Endometrial microvascular endothelial cells (primary cell): ENCODE data around the gene PIGQ. TPM values are rescaled to one million over a fixed set of nuclear protein-coding genes. Genes with fewer than 3 reads are reported as not detected.

Experiments
- in situ Hi-C: cut with HindIII; loops from 2 replicates; pipeline ENCODE4 v1.10.0; 2017; ENCODE audit warnings: low sequenced_read_pairs, low pct_unique_long_range_greater_than_20kb; ENCODE audit errors: inconsistent ontology term
- total RNA-seq: library from RNA; depleted of rRNA; stranded (reverse); fragments of >200 nt; gene quantifications from one replicate; pipeline ENCODE4 v1.2.3, GENCODE V29; 2015; ENCODE audit errors: inconsistent ontology term

The PIGQ gene
- total RNA-seq, 1 donor from 2014 or later, result 29.1 TPM

GRCh38 chr16:580141-580945, 10.6 kb downstream of the PIGQ start:
- in situ Hi-C loops, result no loop called here

- in situ Hi-C loops, result no loop called here
Measured at GRCh38 chr16:580946-581498, 11.3 kb downstream of the PIGQ start.

- in situ Hi-C loops, result no loop called here
Measured at GRCh38 chr16:582218-582613, 12.4 kb downstream of the PIGQ start.

- in situ Hi-C loops, result no loop called here
Measured at GRCh38 chr16:582614-583331, 13.0 kb downstream of the PIGQ start.

- in situ Hi-C loops, result no loop called here
Measured at GRCh38 chr16:583470-583814, 13.7 kb downstream of the PIGQ start.

GRCh38 chr16:583815-584591, 14.2 kb downstream of the PIGQ start:
- in situ Hi-C loops, result no loop called here

- in situ Hi-C loops, result no loop called here
Measured at GRCh38 chr16:585351-585750, 15.6 kb downstream of the PIGQ start.

GRCh38 chr16:586047-586644, 16.4 kb downstream of the PIGQ start:
- in situ Hi-C loops, result no loop called here

- in situ Hi-C loops, result no loop called here
Measured at GRCh38 chr16:586645-587590, 17.1 kb downstream of the PIGQ start.

- in situ Hi-C loops, result no loop called here
Measured at GRCh38 chr16:588639-588888, 18.8 kb downstream of the PIGQ start.

- in situ Hi-C loops, result no loop called here
Measured at GRCh38 chr16:588889-589657, 19.3 kb downstream of the PIGQ start.

- in situ Hi-C loops, result no loop called here
Measured at GRCh38 chr16:589658-590187, 20.0 kb downstream of the PIGQ start, which contains the start of gene RAB40C. RAB40C (plus strand) TSS chr16:590066; CDS start chr16:590292, 226 bp downstream.

GRCh38 chr16:590188-590814, 20.5 kb downstream of the PIGQ start:
- in situ Hi-C loops, result no loop called here

GRCh38 chr16:590815-591200, 21.0 kb downstream of the PIGQ start:
- in situ Hi-C loops, result no loop called here

GRCh38 chr16:591231-591630, 21.5 kb downstream of the PIGQ start:
- in situ Hi-C loops, result no loop called here

- in situ Hi-C loops, result no loop called here
Measured at GRCh38 chr16:591892-592517, 22.2 kb downstream of the PIGQ start.
